GM12878 (cell line): ENCODE results near the gene IBA57. TPM values are rescaled to one million over a fixed set of nuclear protein-coding genes. Genes with fewer than 3 reads are reported as not detected.

Experiments used
- ATAC-seq: fragments of 200-7000 bp; cut with Tn5 transposase; 3 replicates; pipeline ENCODE4 v1.9.1; 2020; ENCODE audit warnings: mild to moderate bottlenecking, moderate library complexity
- BruUV-seq: library from RNA; stranded (reverse); fragments of 400-500 nt; replicated peaks from 2 replicates; lab custom pipeline; 2021; lab: Mats Ljungman, UMichigan
- CTCF ChIA-PET: fragments of 300-600 bp; sonication (Branson Sonifier 250); formaldehyde crosslinking; extraction: SDS; loops from one replicate; lab custom pipeline; 2021; ENCODE audit warnings: inconsistent platforms; lab: Yijun Ruan, JAX
- POLR2A ChIA-PET: fragments of 350-600 bp; formaldehyde crosslinking; extraction: SDS; loops from one replicate; lab custom pipeline; 2021; ENCODE audit warnings: inconsistent platforms; lab: Charles Lee
- RAD21 ChIA-PET: fragments of 300-600 bp; sonication (Branson Sonifier 250); formaldehyde crosslinking; loops from one replicate; lab custom pipeline; 2023; ENCODE audit warnings: antibody characterized with exemption; ENCODE audit not compliant: unreplicated experiment; lab: Charles Lee
- SMC1A ChIA-PET: fragments of 300-600 bp; sonication (Branson Sonifier 250); formaldehyde crosslinking; loops from one replicate; lab custom pipeline; 2023; ENCODE audit not compliant: unreplicated experiment, uncharacterized antibody; lab: Charles Lee
- DNase-seq: peaks from one replicate; pipeline ENCODE4 v3.0.0-alpha.2; 2011; ENCODE audit warnings: low read depth, low spot score
- FAIRE-seq: peaks from 3 replicates; lab custom pipeline; 2011; peaks lifted over from hg19 to GRCh38; lab: Jason Lieb, UNC
- H2AFZ ChIP-seq: 2 replicates; pipeline ENCODE4 v1.6.0; 2011; ENCODE audit warnings: low read depth, low read length, control low read depth; ENCODE audit not compliant: control insufficient read depth
- H3K27ac ChIP-seq: 2 replicates; pipeline ENCODE4 v1.5.1; 2011; ENCODE audit warnings: control low read depth; ENCODE audit not compliant: control insufficient read depth, insufficient read depth
- H3K27me3 ChIP-seq, 2 experiments: replicated peaks in 1 of 2; 2 replicates each; pipeline versions ENCODE4 v1.6.0 to v1.6.1; 2011; ENCODE audit warnings: low read length in 1 of 2; ENCODE audit not compliant: control insufficient read depth in 2 of 2, insufficient read depth in 2 of 2
- H3K36me3 ChIP-seq, 2 experiments: 2 replicates each; pipeline ENCODE4 v1.5.1; 2011; ENCODE audit warnings: low read length in 1 of 2; ENCODE audit not compliant: control insufficient read depth in 2 of 2, insufficient read depth in 2 of 2
- H3K4me1 ChIP-seq: 2 replicates; pipeline ENCODE4 v1.6.1; 2011; ENCODE audit warnings: mild to moderate bottlenecking, low read length, moderate library complexity, mixed read lengths; ENCODE audit not compliant: control insufficient read depth, insufficient read depth
- H3K4me2 ChIP-seq: 2 replicates; pipeline ENCODE4 v1.6.0; 2011; ENCODE audit warnings: control low read depth; ENCODE audit not compliant: control insufficient read depth, insufficient read depth
- H3K4me3 ChIP-seq: fragments of 200-600 bp; sonication (generic); 2 replicates; pipeline ENCODE4 v1.5.1; 2016
- H3K79me2 ChIP-seq: 2 replicates; pipeline ENCODE4 v1.6.0; 2011; ENCODE audit warnings: low read length; ENCODE audit not compliant: control insufficient read depth, insufficient read depth
- H3K9ac ChIP-seq: 2 replicates; pipeline ENCODE4 v1.8.0; 2011; ENCODE audit warnings: low read length, control low read depth, mixed read lengths; ENCODE audit not compliant: control insufficient read depth, insufficient read depth
- H3K9me3 ChIP-seq: replicated peaks from 3 replicates; pipeline ENCODE4 v1.5.1; 2011; ENCODE audit warnings: mild to moderate bottlenecking, low read length; ENCODE audit not compliant: control insufficient read depth, insufficient read depth
- H4K20me1 ChIP-seq: 2 replicates; pipeline ENCODE4 v1.6.0; 2011; ENCODE audit not compliant: control insufficient read depth, insufficient read depth
- BCLAF1 ChIP-seq: fragments of 450-650 bp; IDR thresholded peaks from 2 replicates; pipeline ENCODE4 v1.6.1; 2017; ENCODE audit warnings: antibody characterized with exemption, mild to moderate bottlenecking, moderate library complexity
- HDGF ChIP-seq: fragments of 450-650 bp; IDR thresholded peaks from 2 replicates; pipeline ENCODE4 v1.6.1; 2016; ENCODE audit warnings: antibody characterized with exemption
- POLR2A ChIP-seq: IDR thresholded peaks from 2 replicates; pipeline ENCODE4 v1.6.1; 2011; ENCODE audit warnings: low read depth, mild to moderate bottlenecking, low read length
- STAT1 ChIP-seq: fragments of 450-650 bp; conservative IDR thresholded peaks from 2 replicates; pipeline ENCODE4 v1.6.1; 2014; ENCODE audit warnings: antibody characterized with exemption, mild to moderate bottlenecking
- WGBS: methylation state at CpG from one replicate; pipeline ENCODE4 v1.1.6; 2016; ENCODE audit warnings: low lambda C conversion rate; ENCODE audit not compliant: insufficient replicate concordance, insufficient coverage; ENCODE audit errors: missing lambda C conversion rate; 5-methylcytosine and 5-hydroxymethylcytosine counted together
- in situ Hi-C: fragments of 300-500 bp; cut with MboI; formaldehyde crosslinking; loops from 9 replicates; pipeline ENCODE4 v1.14.3; 2018; ENCODE audit warnings: mixed read lengths
- intact Hi-C: fragments of 100-400 bp; cut with micrococcal nuclease; formaldehyde crosslinking; loops from one replicate; pipeline ENCODE4 v1.14.2; 2022; ENCODE audit not compliant: unreplicated experiment
- polyA plus RNA-seq, 11 experiments: library from polyadenylated mRNA; depleted of rRNA in 4 of 11; unstranded in 6 of 11; stranded (reverse) in 5 of 11; fragments of >200 nt; fragmentation: Nextera tagmentation in 4 of 11; fragmentation: Illumina TruSeq in 1 of 11; extraction: Ambion mirVana in 4 of 11; extraction: Trizol in 1 of 11; gene quantifications; 1 replicate in 1 of 11; 2 replicates in 10 of 11; pipeline versions ENCODE4 v1.2.1 to v1.2.3, GENCODE V29; 2011 to 2016; ENCODE audit warnings: inconsistent platforms in 2 of 11, missing spikeins in 2 of 11, low read depth in 1 of 11
- total RNA-seq, 4 experiments: library from RNA; depleted of rRNA in 3 of 4; stranded (reverse); fragments of >200 nt in 3 of 4; fragmentation: Illumina TruSeq in 1 of 4; extraction: Trizol in 1 of 4; gene quantifications; 2 replicates each; pipeline versions ENCODE4 v1.2.1 to v1.2.3, GENCODE V29; 2013 to 2021
- TF ChIP-seq, protein P1 (sequence below): fragments of 450-650 bp; formaldehyde crosslinking; IDR thresholded peaks from 2 replicates; pipeline ENCODE4 v1.5.0; 2022; ENCODE audit warnings: mild to moderate bottlenecking, missing genetic modification characterization

The IBA57 gene
- total and polyA plus RNA-seq, 10 of the 15 experiments (the other 5 are each of a cell fraction or from before 2014, with no cell fraction given) = 0.51 to 8.6 (median 3.7) TPM

DNA sequence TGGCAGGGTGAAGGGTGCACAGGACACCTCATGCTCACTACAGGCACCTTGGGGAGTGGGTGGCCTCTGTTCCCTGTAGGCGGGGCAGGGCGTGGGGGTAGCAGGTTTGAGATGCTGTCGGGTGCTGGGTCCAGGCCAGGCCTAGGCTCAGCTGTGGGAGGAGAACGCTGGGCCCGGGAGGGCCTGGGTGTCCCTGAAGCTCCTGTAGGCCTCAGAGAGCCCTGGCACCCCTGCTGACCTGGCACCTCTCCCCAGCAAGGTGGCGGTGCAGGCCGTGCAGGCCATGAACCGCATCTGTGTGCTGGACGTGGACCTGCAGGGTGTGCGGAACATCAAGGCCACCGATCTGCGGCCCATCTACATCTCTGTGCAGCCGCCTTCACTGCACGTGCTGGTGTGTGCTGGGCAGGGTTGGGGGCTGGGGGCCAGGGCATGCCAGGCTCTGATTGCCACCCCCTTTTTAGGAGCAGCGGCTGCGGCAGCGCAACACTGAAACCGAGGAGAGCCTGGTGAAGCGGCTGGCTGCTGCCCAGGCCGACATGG lies 18.4 kb upstream of the IBA57 start:
- ChIA-PET SMC1A (no interaction called here), POLR2A (no interaction called here), RAD21 (no interaction called here), CTCF (no interaction called here)
- intact Hi-C loops = no loop called here
- no peaks in the 10 kb centered on the region for H3K27me3 ChIP-seq
- in situ Hi-C loops = no loop called here
- peaks cover 3% of the 10 kb centered on the region for H3K4me1 ChIP-seq
- no peak for DNase-seq
- no peaks in the 10 kb centered on the region for H3K9me3 ChIP-seq
- H3K27ac ChIP-seq = no peak overlapping the region
- peaks cover 3% of the 10 kb centered on the region; the same call in 1 of the 2 replicates for H4K20me1 ChIP-seq
- no TSS peak for BruUV-seq
- no peak overlapping the region for H3K4me2 ChIP-seq
- 97% methylated on average over 20 of the region's 20 CpGs for WGBS
- no peak overlapping the region for H3K9ac ChIP-seq
- H3K4me3 ChIP-seq = no peak overlapping the region
- no peak overlapping the region for H2AFZ ChIP-seq
- no peak for ATAC-seq
- TF ChIP-seq, protein P1, sequence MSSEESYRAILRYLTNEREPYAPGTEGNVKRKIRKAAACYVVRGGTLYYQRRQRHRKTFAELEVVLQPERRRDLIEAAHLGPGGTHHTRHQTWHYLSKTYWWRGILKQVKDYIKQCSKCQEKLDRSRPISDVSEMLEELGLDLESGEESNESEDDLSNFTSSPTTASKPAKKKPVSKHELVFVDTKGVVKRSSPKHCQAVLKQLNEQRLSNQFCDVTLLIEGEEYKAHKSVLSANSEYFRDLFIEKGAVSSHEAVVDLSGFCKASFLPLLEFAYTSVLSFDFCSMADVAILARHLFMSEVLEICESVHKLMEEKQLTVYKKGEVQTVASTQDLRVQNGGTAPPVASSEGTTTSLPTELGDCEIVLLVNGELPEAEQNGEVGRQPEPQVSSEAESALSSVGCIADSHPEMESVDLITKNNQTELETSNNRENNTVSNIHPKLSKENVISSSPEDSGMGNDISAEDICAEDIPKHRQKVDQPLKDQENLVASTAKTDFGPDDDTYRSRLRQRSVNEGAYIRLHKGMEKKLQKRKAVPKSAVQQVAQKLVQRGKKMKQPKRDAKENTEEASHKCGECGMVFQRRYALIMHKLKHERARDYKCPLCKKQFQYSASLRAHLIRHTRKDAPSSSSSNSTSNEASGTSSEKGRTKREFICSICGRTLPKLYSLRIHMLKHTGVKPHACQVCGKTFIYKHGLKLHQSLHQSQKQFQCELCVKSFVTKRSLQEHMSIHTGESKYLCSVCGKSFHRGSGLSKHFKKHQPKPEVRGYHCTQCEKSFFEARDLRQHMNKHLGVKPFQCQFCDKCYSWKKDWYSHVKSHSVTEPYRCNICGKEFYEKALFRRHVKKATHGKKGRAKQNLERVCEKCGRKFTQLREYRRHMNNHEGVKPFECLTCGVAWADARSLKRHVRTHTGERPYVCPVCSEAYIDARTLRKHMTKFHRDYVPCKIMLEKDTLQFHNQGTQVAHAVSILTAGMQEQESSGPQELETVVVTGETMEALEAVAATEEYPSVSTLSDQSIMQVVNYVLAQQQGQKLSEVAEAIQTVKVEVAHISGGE (CRISPR knock-in tag) = no peak
- no peak for TF ChIP-seq BCLAF1
- no peak for TF ChIP-seq STAT1
- peak; percentile 37; the same call in 1 of the 2 replicates for TF ChIP-seq POLR2A
- TF ChIP-seq HDGF = no peak
- FAIRE-seq = no peak
- H3K79me2 ChIP-seq = peaks cover 34% of the 10 kb centered on the region
- H3K36me3 ChIP-seq = peaks cover 2 to 17% of the 10 kb centered on the region in 2 experiments; a peak in 3 of 4 replicates
